ENCODE data around the gene RBM20. TPM values are rescaled to one million over a fixed set of nuclear protein-coding genes. Genes with fewer than 3 reads are reported as not detected.

Gene RBM20
- total and polyA plus RNA-seq, 2 of the 13 experiments (the other 11 are each of a cell fraction or from before 2014, with no cell fraction given) = 0.02 to 0.22 TPM

GRCh38 chr10:110872145-110872983 is 228.2 kb downstream of the RBM20 start (continued):
- TF ChIP-seq GMEB2 (CRISPR knock-in tag; IDR thresholded peaks at IDR 0.05; ENCODE audit: low read depth) (no peak), ZNF430 (CRISPR knock-in tag; IDR thresholded peaks at IDR 0.05) (no peak; the same call in 1 of the 2 replicates), ARHGAP35 (CRISPR knock-in tag; IDR thresholded peaks at IDR 0.05; ENCODE audit: borderline replicate concordance) (no peak; the same call in 1 of the 2 replicates), STAG1 (CRISPR knock-in tag; IDR thresholded peaks at IDR 0.05) (no peak), TBL1XR1 (IDR thresholded peaks at IDR 0.05; ENCODE audit: borderline replicate concordance, low read length, partially characterized antibody) (no peak), ATAD3A (CRISPR knock-in tag; IDR thresholded peaks at IDR 0.05) (no peak), NPAS2 (CRISPR knock-in tag; IDR thresholded peaks at IDR 0.05; ENCODE audit: borderline replicate concordance) (no peak), MAFG (CRISPR knock-in tag; IDR thresholded peaks at IDR 0.05) (no peak), ZC3H13 (CRISPR knock-in tag; IDR thresholded peaks at IDR 0.05) (0 out of 2 replicates have a peak, but pooled peaks have one; percentile 45), ZNF766 (CRISPR knock-in tag; IDR thresholded peaks at IDR 0.05; ENCODE audit: borderline replicate concordance) (peak; percentile 70; the same call in 1 of the 2 replicates), HNRNPLL (IDR thresholded peaks at IDR 0.05; ENCODE audit: low read depth, low read length, poor library complexity, severe bottlenecking) (peak; percentile 67), ZNF552 (CRISPR knock-in tag; IDR thresholded peaks at IDR 0.05; ENCODE audit: borderline replicate concordance) (no peak), DMTF1 (CRISPR knock-in tag; IDR thresholded peaks at IDR 0.05) (no peak), PLRG1 (conservative IDR thresholded peaks at IDR 0.05) (no peak), ZNF883 (CRISPR knock-in tag; IDR thresholded peaks at IDR 0.05; ENCODE audit: not compliant biosample characterization) (peak; percentile 82)
- TF ChIP-seq, protein P1, sequence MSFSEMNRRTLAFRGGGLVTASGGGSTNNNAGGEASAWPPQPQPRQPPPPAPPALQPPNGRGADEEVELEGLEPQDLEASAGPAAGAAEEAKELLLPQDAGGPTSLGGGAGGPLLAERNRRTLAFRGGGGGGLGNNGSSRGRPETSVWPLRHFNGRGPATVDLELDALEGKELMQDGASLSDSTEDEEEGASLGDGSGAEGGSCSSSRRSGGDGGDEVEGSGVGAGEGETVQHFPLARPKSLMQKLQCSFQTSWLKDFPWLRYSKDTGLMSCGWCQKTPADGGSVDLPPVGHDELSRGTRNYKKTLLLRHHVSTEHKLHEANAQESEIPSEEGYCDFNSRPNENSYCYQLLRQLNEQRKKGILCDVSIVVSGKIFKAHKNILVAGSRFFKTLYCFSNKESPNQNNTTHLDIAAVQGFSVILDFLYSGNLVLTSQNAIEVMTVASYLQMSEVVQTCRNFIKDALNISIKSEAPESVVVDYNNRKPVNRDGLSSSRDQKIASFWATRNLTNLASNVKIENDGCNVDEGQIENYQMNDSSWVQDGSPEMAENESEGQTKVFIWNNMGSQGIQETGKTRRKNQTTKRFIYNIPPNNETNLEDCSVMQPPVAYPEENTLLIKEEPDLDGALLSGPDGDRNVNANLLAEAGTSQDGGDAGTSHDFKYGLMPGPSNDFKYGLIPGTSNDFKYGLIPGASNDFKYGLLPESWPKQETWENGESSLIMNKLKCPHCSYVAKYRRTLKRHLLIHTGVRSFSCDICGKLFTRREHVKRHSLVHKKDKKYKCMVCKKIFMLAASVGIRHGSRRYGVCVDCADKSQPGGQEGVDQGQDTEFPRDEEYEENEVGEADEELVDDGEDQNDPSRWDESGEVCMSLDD (CRISPR knock-in tag; IDR thresholded peaks at IDR 0.05; ENCODE audit: borderline replicate concordance) = peak; percentile 71; the same call in 1 of the 2 replicates
- TF ChIP-seq, protein P2, sequence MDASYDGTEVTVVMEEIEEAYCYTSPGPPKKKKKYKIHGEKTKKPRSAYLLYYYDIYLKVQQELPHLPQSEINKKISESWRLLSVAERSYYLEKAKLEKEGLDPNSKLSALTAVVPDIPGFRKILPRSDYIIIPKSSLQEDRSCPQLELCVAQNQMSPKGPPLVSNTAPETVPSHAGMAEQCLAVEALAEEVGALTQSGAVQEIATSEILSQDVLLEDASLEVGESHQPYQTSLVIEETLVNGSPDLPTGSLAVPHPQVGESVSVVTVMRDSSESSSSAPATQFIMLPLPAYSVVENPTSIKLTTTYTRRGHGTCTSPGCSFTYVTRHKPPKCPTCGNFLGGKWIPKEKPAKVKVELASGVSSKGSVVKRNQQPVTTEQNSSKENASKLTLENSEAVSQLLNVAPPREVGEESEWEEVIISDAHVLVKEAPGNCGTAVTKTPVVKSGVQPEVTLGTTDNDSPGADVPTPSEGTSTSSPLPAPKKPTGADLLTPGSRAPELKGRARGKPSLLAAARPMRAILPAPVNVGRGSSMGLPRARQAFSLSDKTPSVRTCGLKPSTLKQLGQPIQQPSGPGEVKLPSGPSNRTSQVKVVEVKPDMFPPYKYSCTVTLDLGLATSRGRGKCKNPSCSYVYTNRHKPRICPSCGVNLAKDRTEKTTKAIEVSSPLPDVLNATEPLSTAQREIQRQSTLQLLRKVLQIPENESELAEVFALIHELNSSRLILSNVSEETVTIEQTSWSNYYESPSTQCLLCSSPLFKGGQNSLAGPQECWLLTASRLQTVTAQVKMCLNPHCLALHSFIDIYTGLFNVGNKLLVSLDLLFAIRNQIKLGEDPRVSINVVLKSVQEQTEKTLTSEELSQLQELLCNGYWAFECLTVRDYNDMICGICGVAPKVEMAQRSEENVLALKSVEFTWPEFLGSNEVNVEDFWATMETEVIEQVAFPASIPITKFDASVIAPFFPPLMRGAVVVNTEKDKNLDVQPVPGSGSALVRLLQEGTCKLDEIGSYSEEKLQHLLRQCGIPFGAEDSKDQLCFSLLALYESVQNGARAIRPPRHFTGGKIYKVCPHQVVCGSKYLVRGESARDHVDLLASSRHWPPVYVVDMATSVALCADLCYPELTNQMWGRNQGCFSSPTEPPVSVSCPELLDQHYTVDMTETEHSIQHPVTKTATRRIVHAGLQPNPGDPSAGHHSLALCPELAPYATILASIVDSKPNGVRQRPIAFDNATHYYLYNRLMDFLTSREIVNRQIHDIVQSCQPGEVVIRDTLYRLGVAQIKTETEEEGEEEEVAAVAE (CRISPR knock-in tag; IDR thresholded peaks at IDR 0.05; ENCODE audit: borderline replicate concordance) = no peak
